Ascending aorta (tissue), 2 donors: ENCODE results near the gene CST1. TPM values are rescaled to one million over a fixed set of nuclear protein-coding genes. Genes with fewer than 3 reads are reported as not detected.
"Not testable (repeated sequence)": the region's sequence is repeated elsewhere in the genome, so short reads cannot be mapped to it uniquely, and the experiment has no call there.

ENCODE experiments used
- DNase-seq, 2 donors: peaks; one replicate each; pipeline ENCODE4 v3.0.0-alpha.2; 2019; ENCODE audit warnings: low spot score in 2 of 2
- H3K27ac ChIP-seq, 2 donors: fragments of 200-600 bp; sonication (generic); one replicate each; pipeline ENCODE4 v1.5.1; 2016 to 2017; ENCODE audit warnings: mild to moderate bottlenecking in 1 of 2
- H3K27me3 ChIP-seq: fragments of 200-600 bp; sonication (generic); one replicate; pipeline ENCODE4 v1.5.1; 2017
- H3K36me3 ChIP-seq, 2 donors: fragments of 200-600 bp; sonication (generic); one replicate each; pipeline ENCODE4 v1.5.1; 2016
- H3K4me1 ChIP-seq, 2 donors: fragments of 200-600 bp; sonication (generic); one replicate each; pipeline ENCODE4 v1.5.1; 2016 to 2017; ENCODE audit warnings: mild to moderate bottlenecking in 1 of 2
- H3K4me3 ChIP-seq, 2 donors: fragments of 200-600 bp; sonication (generic); one replicate each; pipeline ENCODE4 v1.5.1; 2016 to 2017; ENCODE audit warnings: mild to moderate bottlenecking in 1 of 2
- H3K9me3 ChIP-seq, 2 donors: fragments of 200-600 bp; sonication (generic); one replicate each; pipeline ENCODE4 v1.5.1; 2016
- intact Hi-C: fragments of 100-400 bp; cut with DNase I; formaldehyde crosslinking; loops from one replicate; pipeline ENCODE4 v1.15.1; 2023
- total RNA-seq: library from RNA; depleted of rRNA; stranded (reverse); fragments of >200 nt; gene quantifications from one replicate; pipeline ENCODE4 v1.1.0, GENCODE V29; 2016
- TF ChIP-seq, protein P1 (sequence below), 3 experiments: fragments of 200-600 bp in 2 of 3; fragments of 450-650 bp in 1 of 3; sonication (generic) in 2 of 3; IDR thresholded peaks; one replicate each; pipeline ENCODE4 v1.5.1; 2016 to 2019; ENCODE audit warnings: antibody characterized with exemption in 3 of 3, mild to moderate bottlenecking in 1 of 3, moderate library complexity in 1 of 3

Gene CST1
- total RNA-seq, 1 donor from 2014 or later: not detected

DNA sequence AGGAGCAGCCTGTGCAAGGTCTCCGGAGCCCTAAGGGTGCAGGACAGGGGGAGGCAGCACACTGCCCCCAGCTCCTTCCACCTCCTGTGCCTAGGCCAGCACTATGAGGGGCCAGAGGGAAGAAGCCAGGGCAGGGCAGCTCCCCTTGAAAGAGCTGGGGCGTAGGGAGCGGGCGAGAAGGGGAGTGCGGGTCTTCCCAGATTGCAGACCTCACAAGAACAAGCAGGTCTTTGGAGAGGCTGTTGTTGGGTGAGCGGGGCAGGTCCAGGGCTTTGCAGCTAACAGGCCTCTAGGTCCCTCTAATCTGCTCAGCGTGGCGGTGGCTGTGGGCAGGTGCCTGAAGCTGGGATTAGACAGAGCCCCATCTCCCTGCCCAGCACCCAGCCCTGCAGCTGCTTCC, 22.4 kb upstream of the CST1 start:
- H3K36me3 ChIP-seq: no peaks in the 10 kb centered on the region
- H3K27me3 ChIP-seq: no peaks in the 10 kb centered on the region
- intact Hi-C loops: no loop called here
- no peak overlapping the region for H3K4me3 ChIP-seq
- DNase-seq: no peak
- H3K9me3 ChIP-seq: no peaks in the 10 kb centered on the region
- TF ChIP-seq, protein P1, sequence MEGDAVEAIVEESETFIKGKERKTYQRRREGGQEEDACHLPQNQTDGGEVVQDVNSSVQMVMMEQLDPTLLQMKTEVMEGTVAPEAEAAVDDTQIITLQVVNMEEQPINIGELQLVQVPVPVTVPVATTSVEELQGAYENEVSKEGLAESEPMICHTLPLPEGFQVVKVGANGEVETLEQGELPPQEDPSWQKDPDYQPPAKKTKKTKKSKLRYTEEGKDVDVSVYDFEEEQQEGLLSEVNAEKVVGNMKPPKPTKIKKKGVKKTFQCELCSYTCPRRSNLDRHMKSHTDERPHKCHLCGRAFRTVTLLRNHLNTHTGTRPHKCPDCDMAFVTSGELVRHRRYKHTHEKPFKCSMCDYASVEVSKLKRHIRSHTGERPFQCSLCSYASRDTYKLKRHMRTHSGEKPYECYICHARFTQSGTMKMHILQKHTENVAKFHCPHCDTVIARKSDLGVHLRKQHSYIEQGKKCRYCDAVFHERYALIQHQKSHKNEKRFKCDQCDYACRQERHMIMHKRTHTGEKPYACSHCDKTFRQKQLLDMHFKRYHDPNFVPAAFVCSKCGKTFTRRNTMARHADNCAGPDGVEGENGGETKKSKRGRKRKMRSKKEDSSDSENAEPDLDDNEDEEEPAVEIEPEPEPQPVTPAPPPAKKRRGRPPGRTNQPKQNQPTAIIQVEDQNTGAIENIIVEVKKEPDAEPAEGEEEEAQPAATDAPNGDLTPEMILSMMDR (IDR thresholded peaks at IDR 0.05): no peak
- H3K27ac ChIP-seq: no peak overlapping the region
- H3K4me1 ChIP-seq: no peaks in the 10 kb centered on the region

DNA sequence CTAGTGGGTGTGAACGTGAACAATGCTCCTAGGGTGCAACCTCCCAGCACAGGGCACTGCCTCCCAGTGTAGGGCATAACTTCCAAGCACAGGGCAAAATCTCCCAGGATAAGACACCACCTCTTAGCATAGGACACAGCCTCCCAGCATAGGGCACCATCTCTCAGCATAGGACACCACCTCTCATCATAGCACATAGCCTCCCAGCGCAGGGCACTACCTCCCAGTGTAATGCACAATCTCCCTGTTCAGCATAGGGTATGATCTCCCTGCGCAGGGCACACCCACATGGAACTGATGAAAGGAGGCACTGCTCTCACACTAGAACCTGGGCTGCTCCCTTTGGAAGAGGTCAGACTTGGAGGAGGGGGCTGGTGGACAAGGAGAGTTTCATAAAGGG, 21.3 kb upstream of the CST1 start:
- intact Hi-C loops: no loop called here
- H3K27ac ChIP-seq: no peak overlapping the region
- H3K36me3 ChIP-seq: no peaks in the 10 kb centered on the region
- no peak for DNase-seq
- H3K27me3 ChIP-seq: no peaks in the 10 kb centered on the region
- H3K4me3 ChIP-seq: no peak overlapping the region
- TF ChIP-seq, protein P1 (IDR thresholded peaks at IDR 0.05): no peak
- no peaks in the 10 kb centered on the region for H3K4me1 ChIP-seq
- H3K9me3 ChIP-seq: no peaks in the 10 kb centered on the region

DNA sequence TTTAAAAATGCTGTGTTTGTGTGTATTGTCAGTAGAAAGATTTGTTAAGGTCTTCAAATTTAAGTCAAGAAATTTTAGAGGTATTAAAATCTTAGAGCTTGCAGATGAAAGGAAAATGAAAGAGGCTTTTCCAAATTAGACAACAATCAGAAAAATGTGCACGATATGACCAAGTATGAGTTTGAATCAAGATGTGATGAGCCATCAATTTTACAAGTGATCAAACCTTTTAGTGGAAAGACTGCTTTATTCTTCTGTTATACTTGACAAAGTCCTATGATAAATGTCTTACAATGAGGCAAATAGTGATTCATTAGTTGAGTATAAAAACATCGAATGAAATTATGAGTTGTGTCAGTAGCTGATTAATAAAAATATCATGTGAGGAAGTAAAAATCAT, 19.6 kb upstream of the CST1 start:
- H3K4me1 ChIP-seq: no peaks in the 10 kb centered on the region
- TF ChIP-seq, protein P1 (IDR thresholded peaks at IDR 0.05): no peak
- H3K9me3 ChIP-seq: no peaks in the 10 kb centered on the region
- H3K27me3 ChIP-seq: no peaks in the 10 kb centered on the region
- no peaks in the 10 kb centered on the region for H3K36me3 ChIP-seq
- intact Hi-C loops: no loop called here
- H3K27ac ChIP-seq: no peak overlapping the region
- H3K4me3 ChIP-seq: no peak overlapping the region
- DNase-seq: no peak

DNA sequence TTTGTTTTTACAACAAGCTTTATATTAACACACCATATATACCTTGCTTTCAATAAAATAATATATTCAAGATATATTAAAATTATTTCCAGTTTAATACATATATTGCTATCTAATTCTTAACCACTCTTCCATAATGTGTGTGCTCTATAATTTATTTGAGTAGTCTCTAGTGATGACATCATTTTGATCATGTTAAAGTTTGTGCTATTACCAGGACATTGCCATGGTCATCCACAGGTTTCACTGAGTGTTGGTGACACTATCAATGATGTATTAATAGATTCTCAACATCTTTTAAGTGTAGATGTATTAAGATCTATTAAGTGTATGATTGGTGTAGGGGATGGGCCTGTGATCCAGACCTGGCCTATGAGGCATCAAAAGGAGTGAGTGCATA, 17.8 kb upstream of the CST1 start:
- DNase-seq, H3K9me3 ChIP-seq, H3K27me3 ChIP-seq, H3K4me3 ChIP-seq, H3K36me3 ChIP-seq, H3K4me1 ChIP-seq, H3K27ac ChIP-seq, intact Hi-C loops: not testable (repeated sequence)

DNA sequence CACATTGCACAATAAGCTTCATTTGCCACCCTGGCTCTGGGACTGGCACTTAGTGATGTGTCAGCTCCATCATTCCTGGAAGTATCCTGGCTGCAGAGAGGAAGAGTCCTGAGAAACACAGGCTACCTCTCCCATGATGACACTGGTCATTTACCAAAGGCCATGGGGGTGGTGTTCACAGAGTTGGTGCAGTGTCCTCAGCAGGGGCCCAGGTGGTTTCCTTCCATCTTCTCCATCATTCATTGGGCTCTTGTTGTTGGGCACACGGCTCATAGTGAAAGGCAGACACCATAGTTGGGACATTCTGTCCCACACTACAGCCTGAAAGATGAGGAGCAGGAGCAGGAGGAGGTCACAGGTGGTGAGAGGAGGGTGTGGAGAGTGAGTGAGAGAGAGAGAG, 15.8 kb upstream of the CST1 start:
- Histone ChIP-seq H3K4me3 (no peak overlapping the region), H3K36me3 (no peaks in the 10 kb centered on the region), H3K9me3 (no peaks in the 10 kb centered on the region), H3K27ac (no peak overlapping the region), H3K4me1 (no peaks in the 10 kb centered on the region), H3K27me3 (no peaks in the 10 kb centered on the region)
- no peak for DNase-seq
- TF ChIP-seq, protein P1 (IDR thresholded peaks at IDR 0.05): no peak
- intact Hi-C loops: no loop called here

DNA sequence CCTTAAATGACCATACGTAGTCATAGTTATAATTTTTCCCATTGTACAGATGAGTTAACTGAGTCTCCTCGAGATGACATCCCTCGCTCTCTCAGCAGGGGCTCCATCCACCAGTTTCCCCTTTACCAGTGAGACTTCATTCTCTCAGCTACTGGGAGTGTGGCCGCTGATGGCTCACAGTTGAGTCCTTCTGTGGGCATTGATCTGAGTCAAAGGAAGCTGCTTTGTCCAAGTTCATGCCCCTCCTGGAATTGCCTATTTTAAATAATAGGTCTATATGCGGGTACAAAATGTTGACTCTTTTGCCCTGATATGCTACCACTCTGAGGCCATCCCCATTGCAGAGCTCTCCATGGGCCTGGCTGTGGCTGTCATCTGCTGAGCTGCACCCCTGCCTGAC, 14.8 kb upstream of the CST1 start:
- TF ChIP-seq, protein P1 (IDR thresholded peaks at IDR 0.05): no peak
- Histone ChIP-seq H3K27ac (no peak overlapping the region), H3K27me3 (no peaks in the 10 kb centered on the region), H3K36me3 (no peaks in the 10 kb centered on the region), H3K4me3 (no peak overlapping the region), H3K9me3 (no peaks in the 10 kb centered on the region), H3K4me1 (no peaks in the 10 kb centered on the region)
- DNase-seq: no peak
- intact Hi-C loops: no loop called here

DNA sequence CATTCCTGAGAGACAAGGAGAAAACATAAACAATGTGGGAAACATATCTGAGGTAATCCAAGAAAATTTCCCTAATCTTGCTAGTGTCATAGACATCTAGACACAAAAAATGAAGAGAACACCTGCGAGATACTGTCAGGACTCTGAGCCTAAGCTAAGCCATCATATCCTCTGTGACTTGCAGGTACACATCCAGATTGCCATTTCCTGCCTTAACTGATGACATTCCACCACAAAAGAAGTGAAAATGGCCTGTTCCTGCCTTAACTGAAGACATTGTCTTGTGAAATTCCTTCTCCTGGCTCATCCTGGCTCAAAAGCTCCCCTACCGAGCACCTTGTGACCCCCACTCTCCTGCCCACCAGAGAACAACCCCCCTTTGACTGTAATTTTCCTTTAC, 13.9 kb upstream of the CST1 start:
- DNase-seq, H3K27me3 ChIP-seq, intact Hi-C loops, H3K27ac ChIP-seq, H3K9me3 ChIP-seq, H3K36me3 ChIP-seq, H3K4me3 ChIP-seq, H3K4me1 ChIP-seq: not testable (repeated sequence)
